NCI-H69 (cell line): ENCODE measurements around the gene RBBP8.
"Not testable (repeated sequence)": the region's sequence is repeated elsewhere in the genome, so short reads cannot be mapped to it uniquely, and the experiment has no call there.

Source experiments
- DNase-seq: peaks from one replicate; lab custom pipeline; 2025; lab: John Stamatoyannopoulos, UW

RBBP8 gene

DNA sequence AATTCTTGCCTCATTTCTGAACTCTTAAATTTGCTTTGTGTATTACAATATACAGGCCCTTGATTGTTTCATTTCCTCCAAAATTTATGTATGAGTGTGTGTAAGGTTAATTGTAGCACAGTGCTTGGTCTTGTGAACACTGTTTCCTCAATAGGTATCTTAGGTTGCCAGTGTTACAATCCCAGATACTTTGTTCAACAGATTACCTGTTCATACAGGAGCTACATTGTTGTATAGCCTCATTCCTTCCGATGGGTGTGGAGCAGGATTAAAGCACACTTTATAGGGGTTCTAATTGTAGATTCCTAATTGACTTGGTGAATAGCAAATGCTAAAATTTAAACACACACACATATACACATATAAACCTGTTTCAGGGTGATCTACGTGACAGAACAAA is 10.7 kb downstream of the RBBP8 start:
- no peak for DNase-seq

DNA sequence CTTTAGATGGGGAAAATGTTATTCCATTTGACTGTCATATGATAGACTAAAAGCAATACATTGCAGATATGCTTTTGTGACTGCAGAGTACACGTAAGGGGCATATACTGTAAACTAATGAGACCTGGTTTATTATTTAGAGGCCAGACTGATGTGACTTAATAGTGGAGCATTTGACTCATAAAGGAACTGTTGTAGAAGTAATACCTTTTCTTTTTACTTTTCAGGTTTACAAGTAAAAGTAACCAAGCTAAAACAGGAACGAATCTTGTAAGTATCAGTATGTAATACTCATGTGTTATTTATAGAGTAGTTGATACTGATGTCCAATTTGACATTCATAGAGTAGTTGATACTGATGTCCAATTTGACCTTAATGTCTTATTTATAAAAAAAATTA is 13.1 kb downstream of the RBBP8 start:
- no peak for DNase-seq

DNA sequence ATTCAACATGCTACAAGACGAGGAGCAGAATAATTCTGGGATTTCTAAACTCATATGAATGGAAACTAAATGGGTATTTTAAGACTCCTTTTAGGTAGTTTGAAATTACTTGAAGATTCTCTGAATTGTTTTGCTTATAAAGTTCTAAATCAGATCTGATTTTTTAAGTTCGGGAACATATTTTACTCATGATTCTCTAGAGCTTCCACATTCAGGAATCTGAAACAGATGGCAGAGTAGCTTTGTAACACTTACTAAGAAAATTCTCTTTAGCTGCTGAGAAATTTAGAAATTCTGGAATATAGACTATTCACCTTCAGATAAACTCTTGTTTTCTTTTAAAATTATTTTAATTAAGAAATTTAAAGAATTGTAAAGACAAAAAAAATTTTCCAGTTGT is 13.7 kb downstream of the RBBP8 start:
- DNase-seq, result no peak

DNA sequence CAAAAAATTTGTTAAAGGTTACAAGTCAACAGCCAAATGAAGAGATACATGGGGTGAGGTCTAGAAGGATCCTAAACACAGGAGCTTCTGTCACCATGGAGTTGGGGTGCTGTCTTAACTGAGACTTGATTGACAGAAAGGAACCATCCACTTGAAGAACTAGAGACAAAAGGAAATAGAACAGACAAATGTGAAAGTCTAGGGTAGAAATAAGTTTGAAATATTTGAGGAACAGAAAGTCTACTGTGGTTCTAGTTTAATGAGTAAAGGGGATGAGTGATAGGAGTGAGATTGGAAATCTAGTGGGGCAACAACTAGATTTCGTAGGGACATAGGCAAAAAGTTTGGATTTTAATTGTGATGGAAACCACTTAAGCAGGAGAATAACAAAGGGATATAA is 18.7 kb downstream of the RBBP8 start:
- no peak for DNase-seq

DNA sequence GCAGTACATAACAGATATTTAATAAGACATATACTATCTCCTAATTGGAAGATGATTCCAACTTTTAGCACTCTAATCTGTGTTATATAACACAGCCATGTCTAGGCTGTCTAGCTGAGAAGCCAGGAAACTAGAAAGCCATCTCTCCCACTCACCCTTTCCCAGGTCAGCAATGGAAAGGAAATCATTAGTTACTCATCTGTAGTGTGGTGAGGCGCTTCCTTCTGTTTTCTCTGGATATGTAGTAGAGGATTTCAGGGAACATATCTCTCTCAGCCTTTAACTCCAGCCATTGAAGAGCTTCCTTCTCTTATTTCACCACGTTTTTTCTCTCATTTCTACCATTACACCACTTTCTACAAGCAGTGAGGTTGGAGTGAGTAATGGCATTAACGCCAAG is 19.4 kb downstream of the RBBP8 start:
- DNase-seq, result no peak

DNA sequence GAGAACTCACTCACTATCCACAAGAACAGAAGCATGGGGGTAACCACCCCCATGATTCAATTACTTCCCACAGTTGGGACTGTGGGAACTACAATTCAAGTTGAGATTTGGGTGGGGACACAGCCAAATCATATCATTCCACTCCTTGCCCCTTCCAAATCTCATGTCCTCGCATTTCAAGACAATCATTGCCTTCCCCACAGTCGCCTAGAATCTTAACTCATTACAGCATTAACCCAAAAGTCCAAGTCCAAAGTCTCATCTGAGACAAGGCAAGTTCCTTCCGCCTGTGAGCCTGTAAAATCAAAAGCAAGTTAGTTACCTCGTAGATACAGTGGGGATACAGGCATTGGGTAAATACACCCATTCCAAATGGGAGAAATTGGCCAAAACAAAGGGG is 20.9 kb downstream of the RBBP8 start:
- not testable (repeated sequence) for DNase-seq

DNA sequence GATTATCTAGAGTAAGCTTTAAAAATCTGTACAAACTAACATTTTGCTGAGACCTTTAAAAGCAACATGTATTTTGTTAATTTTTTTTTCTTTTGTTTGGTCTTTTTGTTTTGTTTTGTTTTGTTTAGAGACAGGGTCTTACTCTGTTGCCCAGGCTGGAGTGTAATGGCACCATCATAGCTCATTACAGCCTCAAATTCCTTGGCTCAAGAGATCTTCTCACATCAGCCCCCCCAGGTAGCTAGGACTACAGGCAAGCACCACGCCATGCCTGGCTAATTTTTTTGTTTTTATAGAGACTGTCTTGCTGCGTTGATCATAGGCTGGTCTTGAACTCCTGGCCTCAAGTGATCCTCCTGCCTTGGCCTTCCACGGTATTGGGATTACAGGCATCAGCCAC is 23.1 kb downstream of the RBBP8 start:
- DNase-seq, result no peak

DNA sequence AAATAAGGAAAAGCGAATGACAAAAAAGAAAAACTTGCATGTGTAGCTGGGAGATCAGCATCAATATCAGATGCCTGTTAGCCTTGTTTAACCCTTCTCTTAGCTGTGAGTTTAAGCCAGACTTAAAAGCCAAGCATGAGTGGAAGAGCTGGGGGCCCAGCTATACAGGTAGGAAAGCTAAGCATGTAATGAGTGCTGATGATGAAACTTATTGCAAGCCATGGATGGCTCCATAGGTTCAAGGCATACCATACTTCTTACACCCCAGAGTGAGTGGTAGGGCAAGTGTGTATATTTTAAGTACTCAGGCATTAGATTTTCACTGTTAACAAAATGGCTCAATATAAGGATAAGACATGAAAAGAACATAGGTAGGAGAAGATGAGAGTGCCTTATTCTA is 28.0 kb downstream of the RBBP8 start:
- no peak for DNase-seq

DNA sequence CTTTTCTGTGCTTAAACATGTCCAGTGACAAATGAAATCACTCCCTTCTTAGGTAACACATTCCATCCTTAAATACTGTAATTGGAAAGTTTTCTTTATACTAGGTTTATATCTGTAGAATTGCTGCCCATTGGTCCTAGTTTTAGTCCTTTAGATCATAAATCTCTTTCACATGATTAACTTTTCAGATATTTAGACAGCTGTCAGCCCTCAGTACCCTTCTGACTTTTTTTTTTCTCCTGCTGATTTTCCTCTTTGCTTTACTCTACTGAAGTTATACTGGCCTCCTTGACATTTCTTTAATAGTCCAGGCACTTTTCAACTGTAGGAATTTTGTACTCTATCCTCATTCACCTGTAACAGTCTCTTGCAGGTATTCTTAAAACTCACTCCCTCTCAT is 28.9 kb downstream of the RBBP8 start:
- no peak for DNase-seq

DNA sequence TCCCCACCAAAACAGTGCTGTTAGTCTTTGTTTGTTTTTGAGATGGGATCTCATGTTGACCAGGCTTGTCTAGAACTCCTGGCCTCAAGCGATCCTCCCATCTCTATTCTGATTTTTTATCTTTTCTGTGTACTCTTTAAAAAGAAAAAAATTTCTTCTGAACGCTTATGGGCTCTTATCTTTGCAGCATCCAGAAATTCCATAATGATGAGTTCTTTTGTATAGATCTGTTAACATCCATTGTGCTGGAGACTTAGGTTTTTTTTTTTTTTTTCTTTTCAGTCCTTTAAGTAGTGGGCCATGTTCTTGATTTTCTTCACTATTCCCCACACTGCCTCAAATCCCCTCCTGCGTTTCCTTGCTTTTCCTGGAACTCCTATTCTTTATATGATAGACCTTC is 31.0 kb downstream of the RBBP8 start:
- no peak for DNase-seq

DNA sequence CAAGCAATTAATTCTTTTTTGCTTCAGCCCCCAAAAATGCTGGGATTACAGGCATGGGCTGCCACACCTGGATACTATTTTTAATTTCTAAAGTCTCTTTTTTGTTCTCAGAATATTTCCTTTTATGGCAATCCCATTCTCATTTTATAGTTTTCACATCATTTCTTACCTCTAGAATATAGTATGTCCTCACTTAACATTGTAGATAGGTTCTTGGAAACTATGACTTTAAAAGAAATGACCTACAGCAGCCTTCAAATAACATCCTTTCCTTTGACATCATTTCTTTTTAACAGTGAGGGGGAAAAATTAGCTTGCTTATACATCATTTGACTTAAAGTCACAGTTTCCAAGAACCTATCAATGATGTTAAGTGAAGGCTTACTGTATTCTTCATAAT is 31.6 kb downstream of the RBBP8 start:
- no peak for DNase-seq

DNA sequence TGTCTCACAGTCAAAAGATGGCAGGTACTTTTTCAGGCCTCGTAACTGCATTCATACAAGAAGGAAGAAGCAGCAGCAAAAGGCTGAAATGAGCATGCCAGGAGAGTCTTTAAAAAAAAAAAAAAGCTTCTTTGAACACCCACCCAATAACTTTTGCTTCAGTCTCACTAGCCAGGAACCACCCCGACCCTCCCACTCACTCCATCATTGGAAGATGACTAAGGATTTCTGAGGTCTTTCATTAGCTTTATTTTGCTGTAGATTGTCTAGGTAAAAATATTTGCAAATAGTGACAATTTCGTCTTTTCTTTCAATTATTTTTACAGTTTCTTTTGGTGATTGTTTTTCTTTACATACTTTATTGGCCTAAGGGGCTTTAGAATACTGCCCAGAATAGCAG is 37.9 kb downstream of the RBBP8 start:
- no peak for DNase-seq

DNA sequence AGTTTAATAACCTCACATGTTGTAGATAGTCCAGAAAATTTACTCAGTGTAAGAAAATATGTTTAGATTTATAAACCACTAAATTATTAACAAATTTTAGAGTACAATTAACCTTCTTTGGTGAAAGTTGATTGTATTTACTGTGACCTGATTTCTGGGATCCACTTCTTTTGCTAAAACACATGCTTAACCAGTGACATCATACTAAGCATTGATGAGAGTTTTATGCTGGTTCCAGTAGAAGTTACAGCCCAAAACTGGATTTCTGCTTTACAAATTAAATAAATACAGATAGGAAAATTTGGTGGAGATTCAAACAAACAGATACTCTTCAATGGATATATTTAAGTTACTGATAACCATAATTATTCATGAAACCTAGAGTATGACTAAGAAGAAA is 40.9 kb downstream of the RBBP8 start:
- DNase-seq, result no peak

DNA sequence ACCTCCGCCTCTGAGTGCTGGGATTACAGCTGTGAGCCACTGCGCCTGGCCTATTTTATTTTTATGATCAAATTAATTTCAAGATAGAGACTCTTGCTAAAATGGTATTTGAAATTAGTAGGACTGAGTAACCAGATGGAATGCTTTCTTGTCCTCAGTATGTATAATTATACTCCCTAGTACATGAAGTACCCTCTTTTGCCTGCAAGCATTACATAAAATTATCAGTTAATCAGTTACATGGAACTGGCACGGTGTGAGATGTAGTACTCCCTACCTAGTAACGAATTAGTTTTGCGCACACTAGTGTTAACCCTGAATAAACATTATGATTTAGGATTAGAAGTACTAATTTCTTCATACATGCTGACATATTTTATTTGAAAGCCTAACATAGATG is 41.6 kb downstream of the RBBP8 start:
- DNase-seq, result no peak

DNA sequence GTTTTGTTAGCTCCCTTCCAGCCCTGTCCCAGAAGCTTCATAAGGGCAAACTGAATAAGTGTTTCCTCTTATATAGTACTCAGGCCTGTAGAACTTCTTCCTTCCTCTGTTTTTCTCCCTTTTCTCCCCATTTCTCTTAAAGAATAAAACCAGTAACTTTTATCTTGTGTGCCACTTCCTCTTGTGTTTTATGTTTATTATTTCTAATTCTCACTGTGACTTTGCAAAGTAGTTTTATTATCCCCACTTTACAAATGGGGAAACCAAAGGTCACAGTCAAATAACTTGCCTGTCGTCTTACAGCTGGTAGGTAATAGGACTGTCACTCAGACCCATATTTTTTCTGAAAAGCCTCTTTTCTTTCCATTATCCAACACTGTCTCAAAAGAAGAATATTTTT is 42.4 kb downstream of the RBBP8 start:
- DNase-seq, result no peak

DNA sequence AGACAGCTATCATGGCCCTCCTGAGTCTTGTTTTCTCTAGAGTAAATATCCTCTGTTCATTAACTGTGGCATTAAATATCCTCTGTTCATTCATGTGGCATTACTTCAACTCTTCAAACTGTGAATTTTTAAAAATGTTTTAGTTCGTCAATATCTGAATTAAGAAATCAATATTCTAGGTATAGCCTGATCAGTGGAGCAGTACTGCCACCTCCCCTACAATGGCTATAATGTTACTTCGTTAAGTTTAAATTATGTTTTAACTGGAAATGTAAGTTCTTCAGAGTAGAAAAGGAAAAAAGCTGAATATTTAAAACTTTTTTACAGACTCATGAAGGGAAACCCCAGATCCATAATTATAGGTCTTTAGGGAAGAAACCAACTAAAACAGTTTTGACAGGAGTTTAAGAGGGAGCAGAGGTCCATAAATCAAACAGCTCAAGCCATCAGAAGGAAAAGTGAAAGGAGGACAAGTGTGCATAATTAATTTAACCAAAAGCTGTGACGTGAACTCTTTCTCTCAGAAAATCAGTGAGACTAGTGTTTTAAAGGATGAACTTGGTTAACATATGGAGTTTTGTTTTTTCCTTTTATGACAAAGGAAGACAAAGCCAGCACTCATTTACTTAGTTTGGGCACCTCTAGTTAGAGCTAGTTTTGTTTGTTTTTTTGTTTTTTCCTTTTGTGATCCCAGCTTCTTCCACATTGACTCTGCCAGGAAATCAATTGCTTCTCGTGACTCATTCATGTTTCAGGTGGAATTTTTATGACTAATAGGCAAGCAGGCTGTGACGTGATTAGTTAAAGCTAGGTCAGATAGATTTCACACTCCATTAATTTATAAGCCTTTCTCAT is 44.9 kb downstream of the RBBP8 start:
- peak; percentile 24 for DNase-seq

DNA sequence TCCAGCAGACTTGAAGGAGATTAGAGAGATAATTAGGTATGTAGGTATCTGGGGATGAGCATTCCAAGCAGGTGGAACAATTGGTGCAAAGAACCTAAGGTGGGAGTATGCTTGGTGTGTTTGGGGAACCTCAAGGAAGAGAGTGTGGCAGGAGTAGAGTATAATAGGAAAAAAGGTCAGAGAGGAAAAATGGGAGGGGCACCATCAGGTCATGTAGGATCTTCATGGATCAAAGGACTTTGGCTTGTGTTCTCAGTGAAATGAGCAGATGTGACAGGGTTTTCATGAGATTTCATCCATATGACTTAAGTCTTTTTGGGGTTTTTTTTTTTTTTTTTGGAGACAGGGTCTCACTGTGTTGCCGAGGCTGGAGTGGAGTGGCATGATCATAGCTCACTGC is 47.3 kb downstream of the RBBP8 start:
- DNase-seq, result no peak

DNA sequence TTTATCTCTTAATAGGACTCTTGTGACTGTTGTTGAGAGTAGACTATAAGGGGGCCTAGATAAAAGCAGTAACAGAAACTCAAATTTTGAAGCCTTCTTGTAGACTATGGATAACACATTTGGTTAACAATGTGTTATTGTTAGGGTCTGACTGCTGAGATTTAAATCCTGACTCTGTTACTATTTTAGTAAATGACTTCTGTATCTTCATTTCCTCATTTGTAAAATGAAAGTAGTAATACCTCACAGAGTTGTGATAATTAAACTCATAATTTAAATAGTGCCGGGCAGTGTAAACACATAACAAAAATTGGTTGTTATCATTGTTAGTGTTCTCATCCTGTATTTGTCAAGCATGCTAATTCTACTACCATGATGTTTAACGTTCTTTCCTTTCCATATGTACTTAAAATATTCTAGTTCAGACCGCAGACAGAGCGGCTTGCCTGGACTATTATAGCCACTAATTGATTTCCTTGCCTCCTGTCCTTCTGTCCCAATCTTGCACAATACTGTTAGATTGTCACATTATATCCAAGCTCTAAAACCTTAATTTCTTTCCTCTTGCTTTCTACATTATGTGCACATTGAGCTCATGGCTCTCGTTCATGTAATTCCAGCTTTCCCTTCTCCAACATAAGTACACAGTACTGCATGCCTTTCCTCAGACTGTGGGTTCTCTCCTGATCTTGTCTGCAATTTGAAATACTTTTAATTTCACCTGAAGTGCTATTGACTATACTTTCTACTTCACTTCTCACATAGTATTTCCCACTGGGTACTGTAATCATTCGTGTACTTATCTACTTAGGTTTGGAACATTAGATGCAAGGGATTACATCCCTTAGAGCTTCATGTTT is 48.4 kb downstream of the RBBP8 start:
- no peak for DNase-seq

DNA sequence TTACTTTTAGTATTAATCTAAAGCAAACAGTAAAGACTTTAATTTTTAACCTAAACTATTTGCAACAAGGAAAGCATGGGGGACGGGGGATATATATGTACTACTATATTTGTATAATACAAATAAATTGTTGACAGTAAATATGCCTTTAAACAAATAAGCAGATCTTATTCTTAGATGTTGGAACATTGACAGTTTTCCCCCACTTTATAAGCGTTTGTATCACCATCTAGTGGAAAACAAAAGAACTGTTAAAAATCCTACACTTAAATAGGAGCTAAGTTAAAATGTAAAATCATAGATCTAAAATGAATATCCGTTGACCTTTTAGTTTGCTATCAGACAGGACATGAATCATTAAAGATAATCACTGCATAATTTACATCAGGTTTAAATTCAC is 50.0 kb downstream of the RBBP8 start:
- DNase-seq, result peak; percentile 48

DNA sequence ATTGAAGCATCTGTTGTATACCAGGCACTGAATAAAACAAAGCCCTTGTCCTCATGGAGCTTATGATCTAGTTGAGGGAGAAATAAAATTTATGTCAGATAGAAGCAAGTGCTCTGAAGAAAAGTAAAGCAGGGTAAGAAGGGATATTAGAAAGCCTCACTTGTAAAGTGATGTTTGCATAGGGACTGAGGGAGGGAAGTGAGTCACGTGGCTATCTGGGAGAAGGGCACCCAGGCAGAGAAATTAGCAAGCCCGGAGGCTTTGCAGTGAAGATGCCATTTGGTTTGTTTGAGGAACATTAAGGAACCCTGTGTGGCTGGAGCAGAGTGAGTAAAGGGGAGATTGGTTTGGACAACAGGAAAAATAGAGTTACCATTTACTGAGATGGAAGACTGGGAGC is 52.1 kb downstream of the RBBP8 start:
- no peak for DNase-seq

DNA sequence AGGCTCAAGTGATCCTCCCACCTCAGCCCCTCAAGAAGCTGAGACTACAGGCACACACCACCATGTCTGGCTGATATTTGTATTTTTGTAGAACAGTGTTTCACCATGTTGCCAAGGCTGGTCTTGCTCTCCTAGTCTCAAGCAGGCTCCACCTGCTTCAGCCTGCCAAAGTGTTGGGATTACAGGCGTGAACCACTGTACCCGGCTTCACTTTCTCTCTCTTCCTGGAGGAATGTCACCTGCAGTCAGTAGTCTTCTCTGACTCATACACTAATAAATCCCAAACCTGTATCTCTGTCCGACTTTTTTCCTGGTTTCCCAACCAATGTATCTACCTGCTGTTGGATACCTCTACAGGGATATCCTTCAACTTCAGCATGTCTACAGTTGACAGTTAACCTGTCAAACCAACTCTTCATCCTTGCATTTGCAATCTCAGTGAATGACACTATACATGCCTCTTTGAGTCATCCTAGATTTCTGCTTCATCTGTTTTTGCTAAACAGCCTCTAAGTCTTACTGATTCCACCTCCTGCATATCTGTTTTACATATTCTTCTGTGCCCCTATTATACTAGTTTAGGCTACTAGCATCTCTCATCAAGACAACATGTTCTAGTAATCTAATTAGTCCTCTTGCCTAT is 54.5 kb downstream of the RBBP8 start:
- no peak for DNase-seq

DNA sequence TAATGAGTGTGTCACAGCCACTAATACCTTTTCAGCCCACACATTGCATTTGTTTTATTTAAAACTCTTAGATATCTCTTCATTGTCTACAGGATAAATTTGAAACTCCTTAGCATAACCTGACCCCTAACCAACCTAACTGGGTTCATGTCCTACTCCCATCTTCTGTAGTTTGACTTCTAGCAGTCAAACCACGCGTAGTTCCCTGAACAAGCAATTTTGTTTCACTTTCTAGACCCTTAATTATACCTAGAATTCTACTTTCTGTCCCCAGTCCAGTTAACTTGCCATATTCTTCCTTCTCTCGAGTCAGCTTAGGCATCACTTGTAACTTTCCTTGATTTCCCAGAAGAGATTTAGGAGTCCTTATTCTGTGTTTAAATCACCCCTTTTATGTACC is 55.1 kb downstream of the RBBP8 start:
- no peak for DNase-seq

DNA sequence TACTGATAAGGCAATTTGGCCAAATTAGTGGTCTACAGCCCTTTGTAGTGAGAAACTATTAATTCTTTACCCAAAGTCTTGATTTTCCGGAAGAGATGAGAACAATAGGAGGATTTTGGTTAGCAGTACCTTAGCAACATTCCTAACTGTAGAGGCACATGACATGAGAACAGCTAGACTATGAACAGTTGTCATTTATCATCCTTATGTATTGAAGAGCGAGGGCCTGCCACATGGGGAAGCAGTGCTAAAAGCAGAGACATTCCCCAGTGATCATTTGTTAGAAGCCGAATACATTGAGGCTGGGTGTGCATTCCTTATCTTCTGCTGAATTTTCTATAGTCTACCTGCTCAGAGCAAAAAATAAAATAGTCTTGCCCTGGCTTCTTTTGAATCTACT is 65.2 kb downstream of the RBBP8 start:
- peak; percentile 22 for DNase-seq
